HCT116 (cell line): ENCODE data around the gene INPPL1. TPM values are rescaled to one million over a fixed set of nuclear protein-coding genes. Genes with fewer than 3 reads are reported as not detected.

Source experiments
- ATAC-seq: fragments of 200-7000 bp; cut with Tn5 transposase; 2 replicates; pipeline ENCODE4 v1.9.1; 2020; ENCODE audit warnings: mild to moderate bottlenecking, moderate library complexity
- BruUV-seq: library from RNA; stranded (reverse); fragments of 400-500 nt; replicated peaks from 2 replicates; lab custom pipeline; 2021; lab: Mats Ljungman, UMichigan
- CTCF ChIA-PET: fragments of 300-600 bp; sonication (Branson Sonifier 250); formaldehyde crosslinking; loops from one replicate; lab custom pipeline; 2021; ENCODE audit warnings: antibody characterized with exemption; lab: Charles Lee
- POLR2A ChIA-PET: fragments of 300-600, 350-600 bp; sonication (Branson Sonifier 250); formaldehyde crosslinking; loops from one replicate; lab custom pipeline; 2021; ENCODE audit warnings: antibody characterized with exemption; lab: Charles Lee
- RAD21 ChIA-PET, 2 experiments: fragments of 300-600 bp; sonication (Branson Sonifier 250); formaldehyde crosslinking; loops; one replicate each; lab custom pipeline; 2023; ENCODE audit warnings: low total read pairs in 2 of 2; ENCODE audit not compliant: uncharacterized antibody in 2 of 2, unreplicated experiment in 2 of 2, low non-redundant PET in 1 of 2; lab: Charles Lee
- DNase-seq: peaks from one replicate; pipeline ENCODE4 v3.0.0-alpha.2; 2010; ENCODE audit warnings: low read depth, low spot score
- H2AFZ ChIP-seq: fragments of 200-600 bp; shearing (Covaris generic), sonication (generic); 2 replicates; pipeline ENCODE4 v1.6.1; 2017; ENCODE audit warnings: low read depth, mixed run types, mixed read lengths, antibody characterized with exemption, low read length; ENCODE audit not compliant: poor library complexity, severe bottlenecking
- H3K27ac ChIP-seq: 2 replicates; pipeline ENCODE4 v1.5.1; 2012; ENCODE audit warnings: low read depth, low read length
- H3K27me3 ChIP-seq: fragments of 200-600 bp; sonication (generic); 2 replicates; pipeline ENCODE4 v1.6.1; 2016; ENCODE audit warnings: mixed run types, low read length, mixed read lengths; ENCODE audit not compliant: insufficient read depth
- H3K36me3 ChIP-seq, 2 experiments: fragments of 200-500 bp in 1 of 2; fragments of 200-600 bp in 1 of 2; sonication (Bioruptor generic) in 1 of 2; sonication (generic) in 1 of 2; 2 replicates each; pipeline versions ENCODE4 v1.5.1 to v1.6.1; 2014 to 2016; ENCODE audit warnings: low read length in 2 of 2, inconsistent platforms in 1 of 2, mixed read lengths in 1 of 2, mixed run types in 1 of 2; ENCODE audit not compliant: insufficient read depth in 2 of 2, control insufficient read depth in 1 of 2
- H3K4me1 ChIP-seq, 2 experiments: fragments of 200-600 bp in 1 of 2; sonication (generic) in 1 of 2; 2 replicates each; pipeline versions ENCODE4 v1.5.1 to v1.6.1; 2012 to 2017; ENCODE audit warnings: low read length in 2 of 2, inconsistent platforms in 1 of 2, mild to moderate bottlenecking in 1 of 2, mixed read lengths in 1 of 2, mixed run types in 1 of 2, moderate library complexity in 1 of 2; ENCODE audit not compliant: insufficient read depth in 2 of 2, control insufficient read depth in 1 of 2
- H3K4me2 ChIP-seq: fragments of 200-600 bp; sonication (generic); 2 replicates; pipeline ENCODE4 v1.6.1; 2017; ENCODE audit warnings: mixed run types, low read length, mixed read lengths
- H3K4me3 ChIP-seq, 2 experiments: fragments of 200-600 bp in 1 of 2; sonication (generic) in 1 of 2; replicated peaks in 1 of 2; 2 replicates each; pipeline ENCODE4 v1.5.1; 2011 to 2016; ENCODE audit warnings: low read length in 2 of 2, control low read depth in 1 of 2, low read depth in 1 of 2, mild to moderate bottlenecking in 1 of 2, mixed read lengths in 1 of 2, mixed run types in 1 of 2
- H3K79me2 ChIP-seq: fragments of 200-600 bp; sonication (generic); 2 replicates; pipeline ENCODE4 v1.6.1; 2017; ENCODE audit warnings: mild to moderate bottlenecking, mixed run types, low read length, moderate library complexity, mixed read lengths; ENCODE audit not compliant: insufficient read depth
- H3K9ac ChIP-seq: fragments of 200-600 bp; sonication (generic); 2 replicates; pipeline ENCODE4 v1.6.1; 2016; ENCODE audit warnings: low read length, mixed read lengths
- H3K9me2 ChIP-seq: fragments of 200-600 bp; sonication (generic), shearing (Covaris generic); 2 replicates; pipeline ENCODE4 v1.6.1; 2017; ENCODE audit warnings: mixed run types, mild to moderate bottlenecking, moderate library complexity; ENCODE audit not compliant: insufficient read depth
- H3K9me3 ChIP-seq, 2 experiments: fragments of 200-500 bp in 1 of 2; fragments of 200-600 bp in 1 of 2; sonication (Bioruptor generic) in 1 of 2; sonication (generic) in 1 of 2; 2 replicates each; pipeline ENCODE4 v1.6.1; 2014 to 2017; ENCODE audit warnings: low read length in 2 of 2, mixed read lengths in 2 of 2, inconsistent platforms in 1 of 2, low read depth in 1 of 2, mild to moderate bottlenecking in 1 of 2, mixed run types in 1 of 2, moderate library complexity in 1 of 2; ENCODE audit not compliant: control insufficient read depth in 1 of 2, insufficient read depth in 1 of 2
- H4K20me1 ChIP-seq: fragments of 200-600 bp; sonication (generic), shearing (Covaris generic); 2 replicates; pipeline ENCODE4 v1.6.1; 2017; ENCODE audit warnings: mixed run types, mild to moderate bottlenecking, moderate library complexity; ENCODE audit not compliant: insufficient read depth
- ATF3 ChIP-seq: IDR thresholded peaks from 2 replicates; pipeline ENCODE4 v1.6.1; 2012
- CBX3 ChIP-seq: IDR thresholded peaks from 2 replicates; pipeline ENCODE4 v1.6.1; 2012; ENCODE audit warnings: low read depth
- CEBPB ChIP-seq: IDR thresholded peaks from 2 replicates; pipeline ENCODE4 v1.6.1; 2012; ENCODE audit warnings: low read depth
- CTCF ChIP-seq, 3 experiments: fragments of 200-600 bp in 1 of 3; sonication (generic) in 1 of 3; IDR thresholded peaks in 2 of 3; conservative IDR thresholded peaks in 1 of 3; 2 replicates each; pipeline ENCODE4 v1.5.1; 2012 to 2017; ENCODE audit warnings: low read depth in 2 of 3, low read length in 2 of 3, antibody characterized with exemption in 1 of 3, borderline replicate concordance in 1 of 3, control low read depth in 1 of 3, mild to moderate bottlenecking in 1 of 3, mixed read lengths in 1 of 3, mixed run types in 1 of 3, moderate library complexity in 1 of 3; ENCODE audit not compliant: insufficient read depth in 1 of 3
- EGR1 ChIP-seq: IDR thresholded peaks from 2 replicates; pipeline ENCODE4 v1.6.1; 2012; ENCODE audit warnings: low read depth
- ELF1 ChIP-seq: IDR thresholded peaks from 2 replicates; pipeline ENCODE4 v1.6.1; 2012; ENCODE audit warnings: low read depth, borderline replicate concordance
- EZH2 ChIP-seq: fragments of 200-600 bp; sonication (generic); IDR thresholded peaks from 2 replicates; pipeline ENCODE4 v1.6.1; 2017; ENCODE audit warnings: antibody characterized with exemption, mixed run types
- EZH2phosphoT487 ChIP-seq: fragments of 200-600 bp; IDR thresholded peaks from 2 replicates; pipeline ENCODE4 v1.6.1; 2018; ENCODE audit warnings: antibody characterized with exemption, borderline replicate concordance
- JUND ChIP-seq: IDR thresholded peaks from 2 replicates; pipeline ENCODE4 v1.6.1; 2012
- POLR2AphosphoS5 ChIP-seq: IDR thresholded peaks from 2 replicates; pipeline ENCODE4 v1.6.1; 2011; ENCODE audit warnings: mild to moderate bottlenecking, low read depth, low read length, moderate library complexity
- RAD21 ChIP-seq: IDR thresholded peaks from 2 replicates; pipeline ENCODE4 v1.6.1; 2012; ENCODE audit warnings: low read depth, mild to moderate bottlenecking
- REST ChIP-seq: IDR thresholded peaks from 2 replicates; pipeline ENCODE4 v1.6.1; 2012; ENCODE audit warnings: low read depth
- SIN3A ChIP-seq: IDR thresholded peaks from 2 replicates; pipeline ENCODE4 v1.6.1; 2012; ENCODE audit warnings: low read depth
- SP1 ChIP-seq: IDR thresholded peaks from 2 replicates; pipeline ENCODE4 v1.6.1; 2012; ENCODE audit warnings: low read depth
- SRF ChIP-seq: IDR thresholded peaks from 2 replicates; pipeline ENCODE4 v1.6.1; 2012; ENCODE audit warnings: low read depth
- YY1 ChIP-seq: IDR thresholded peaks from 2 replicates; pipeline ENCODE4 v1.6.1; 2011; ENCODE audit warnings: low read length, low read depth, moderate library complexity, mild to moderate bottlenecking; ENCODE audit not compliant: insufficient replicate concordance; ENCODE audit errors: extremely low read depth
- ZBTB33 ChIP-seq: IDR thresholded peaks from 2 replicates; pipeline ENCODE4 v1.6.1; 2011; ENCODE audit warnings: mild to moderate bottlenecking, low read length, moderate library complexity; ENCODE audit not compliant: insufficient replicate concordance; ENCODE audit errors: extremely low read depth
- ZFX ChIP-seq: fragments of 450-650 bp; IDR thresholded peaks from 2 replicates; pipeline ENCODE4 v1.6.1; 2017
- ZNF274 ChIP-seq: fragments of 200-500 bp; sonication (Bioruptor generic); IDR thresholded peaks from 2 replicates; pipeline ENCODE4 v1.6.1; 2014; ENCODE audit warnings: mild to moderate bottlenecking, low read depth, low read length, inconsistent platforms
- intact Hi-C: fragments of 100-400 bp; cut with micrococcal nuclease; formaldehyde crosslinking; loops from 2 replicates; pipeline ENCODE4 v1.10.0; 2022
- total RNA-seq: library from RNA; stranded (reverse); gene quantifications from one replicate; pipeline ENCODE4 v1.2.1, GENCODE V29; 2021; ENCODE audit not compliant: unreplicated experiment

INPPL1 gene
- total RNA-seq, 1 experiment from 2014 or later = 132 TPM

- BruUV-seq = no TSS peak
- DNase-seq = no peak
These were observed 10.9 kb downstream of the INPPL1 start for GRCh38 chr11:72235351-72236057.

More at GRCh38 chr11:72235351-72236057, 10.9 kb downstream of the INPPL1 start:
- ChIA-PET CTCF (no interaction called here), RAD21 (no interaction called here), POLR2A (interaction anchor here (0.5 kb wide), 1 partner anchor 50 kb away, joined by 3 read pairs; no protein-coding TSS in a partner anchor)
- peaks cover 0 to 4% of the 10 kb centered on the region in 2 experiments; a peak in 1 of 4 replicates for H3K4me1 ChIP-seq
- H3K27ac ChIP-seq = no peak overlapping the region
- no peaks in the 10 kb centered on the region for H3K9me2 ChIP-seq
- no peaks in the 10 kb centered on the region for H3K79me2 ChIP-seq
- no peak overlapping the region for H2AFZ ChIP-seq
- intact Hi-C loops = no loop called here
- no peak overlapping the region for H3K4me3 ChIP-seq
- H3K27me3 ChIP-seq = no peaks in the 10 kb centered on the region
- H3K9me3 ChIP-seq = no peaks in the 10 kb centered on the region
- no peak overlapping the region for H3K4me2 ChIP-seq
- no peak for ATAC-seq
- peaks cover 10 to 13% of the 10 kb centered on the region in 2 experiments; a peak in 3 of 4 replicates for H3K36me3 ChIP-seq
- no peaks in the 10 kb centered on the region for H4K20me1 ChIP-seq
- TF ChIP-seq ZFX (no peak), CEBPB (no peak), ZNF274 (no peak), REST (no peak), ATF3 (no peak), SRF (no peak), JUND (no peak), EZH2phosphoT487 (no peak), RAD21 (no peak), CTCF (IDR thresholded peaks at IDR 0.05 in 2 of 3, conservative IDR thresholded peaks at IDR 0.05 in 1 of 3; ENCODE audit: borderline replicate concordance in 1 of 3, insufficient read depth in 1 of 3, low read depth in 2 of 3, low read length in 2 of 3) (no peak), EGR1 (no peak), YY1 (no peak), SIN3A (no peak), EZH2 (no peak), ELF1 (no peak), SP1 (no peak), POLR2AphosphoS5 (no peak), ZBTB33 (no peak), CBX3 (no peak)
- TF ChIP-seq, all 23 proteins: peak for 0
- no peak overlapping the region for H3K9ac ChIP-seq
